ENCODE results near the gene DIAPH3. TPM values are rescaled to one million over a fixed set of nuclear protein-coding genes. Genes with fewer than 3 reads are reported as not detected.
A peak's percentile ranks its signal among the peaks of the same experiment; 100 is the strongest.

DIAPH3 gene
- polyA plus RNA-seq, 2 of the 4 experiments (the other 2 are of a cell fraction): 10.8 to 13.6 TPM

- TF ChIP-seq ZC3H11A (IDR thresholded peaks at IDR 0.05) (no peak), EP300 (IDR thresholded peaks at IDR 0.05) (no peak), RNF2 (IDR thresholded peaks at IDR 0.05; ENCODE audit: borderline replicate concordance, low read depth) (no peak), SMC3 (IDR thresholded peaks at IDR 0.05) (no peak), EHMT2 (IDR thresholded peaks at IDR 0.05; ENCODE audit: low read depth) (no peak)
- TF ChIP-seq, protein P1, sequence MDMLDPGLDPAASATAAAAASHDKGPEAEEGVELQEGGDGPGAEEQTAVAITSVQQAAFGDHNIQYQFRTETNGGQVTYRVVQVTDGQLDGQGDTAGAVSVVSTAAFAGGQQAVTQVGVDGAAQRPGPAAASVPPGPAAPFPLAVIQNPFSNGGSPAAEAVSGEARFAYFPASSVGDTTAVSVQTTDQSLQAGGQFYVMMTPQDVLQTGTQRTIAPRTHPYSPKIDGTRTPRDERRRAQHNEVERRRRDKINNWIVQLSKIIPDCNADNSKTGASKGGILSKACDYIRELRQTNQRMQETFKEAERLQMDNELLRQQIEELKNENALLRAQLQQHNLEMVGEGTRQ (IDR thresholded peaks at IDR 0.05): no peak
- TF ChIP-seq, protein P2, sequence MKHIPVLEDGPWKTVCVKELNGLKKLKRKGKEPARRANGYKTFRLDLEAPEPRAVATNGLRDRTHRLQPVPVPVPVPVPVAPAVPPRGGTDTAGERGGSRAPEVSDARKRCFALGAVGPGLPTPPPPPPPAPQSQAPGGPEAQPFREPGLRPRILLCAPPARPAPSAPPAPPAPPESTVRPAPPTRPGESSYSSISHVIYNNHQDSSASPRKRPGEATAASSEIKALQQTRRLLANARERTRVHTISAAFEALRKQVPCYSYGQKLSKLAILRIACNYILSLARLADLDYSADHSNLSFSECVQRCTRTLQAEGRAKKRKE (CRISPR knock-in tag; IDR thresholded peaks at IDR 0.05; ENCODE audit: low read depth): no peak
- 34% methylated on average over 5 of the region's 5 CpGs for WGBS (ENCODE audit: missing lambda C conversion rate)
- ChIA-PET CTCF (no interaction called here), POLR2A (no interaction called here)
- Histone ChIP-seq H3K27ac (no peak overlapping the region), H3K4me3 (no peak overlapping the region), H3K4me1 (no peaks in the 10 kb centered on the region), H3K9me3 (no peaks in the 10 kb centered on the region), H3K4me2 (no peak overlapping the region)
- DNase-seq (ENCODE audit: low read depth in 1 of 2, low spot score in 1 of 2) (no peak), ATAC-seq (no peak), FAIRE-seq (no peak)
These were observed 11.8 kb upstream of the DIAPH3 start for GRCh38 chr13:60175571-60175970.

- TF ChIP-seq MAFK (IDR thresholded peaks at IDR 0.05; ENCODE audit: partially characterized antibody) (peak; percentile 57), RAD21 (conservative IDR thresholded peaks at IDR 0.05 in 1 of 2, IDR thresholded peaks at IDR 0.05 in 1 of 2) (no peak)
- no peak overlapping the region for H3K4me3 ChIP-seq
- no peaks in the 10 kb centered on the region for H3K9me3 ChIP-seq
- H3K27ac ChIP-seq: no peak overlapping the region
- ChIA-PET POLR2A (no interaction called here), CTCF (no interaction called here)
- no peak for FAIRE-seq
- no peak overlapping the region for H3K4me2 ChIP-seq
- no peak for ATAC-seq
- WGBS (ENCODE audit: missing lambda C conversion rate): 42% methylated on average over 5 of the region's 5 CpGs
- DNase-seq (ENCODE audit: low read depth in 1 of 2, low spot score in 1 of 2): no peak
- no peaks in the 10 kb centered on the region for H3K4me1 ChIP-seq
These were observed 10.4 kb upstream of the DIAPH3 start for GRCh38 chr13:60174113-60174512.

GRCh38 chr13:60172111-60172510 lies 8.4 kb upstream of the DIAPH3 start:
- Histone ChIP-seq H3K9me3 (no peaks in the 10 kb centered on the region), H3K27ac (no peak overlapping the region), H3K4me2 (no peak overlapping the region), H3K4me3 (no peak overlapping the region), H3K4me1 (no peaks in the 10 kb centered on the region)
- no peak for FAIRE-seq
- DNase-seq (ENCODE audit: low read depth in 1 of 2, low spot score in 1 of 2): no peak
- 48% methylated on average over 2 of the region's 2 CpGs for WGBS (ENCODE audit: missing lambda C conversion rate)
- no peak for ATAC-seq
- ChIA-PET CTCF (no interaction called here), POLR2A (no interaction called here)
- TF ChIP-seq ESRRA (IDR thresholded peaks at IDR 0.05; ENCODE audit: borderline replicate concordance, low read length) (no peak), MAZ (IDR thresholded peaks at IDR 0.05; ENCODE audit: borderline replicate concordance, low read depth, low read length) (no peak), TFCP2L1 (CRISPR knock-in tag; IDR thresholded peaks at IDR 0.05) (no peak), JUNB (IDR thresholded peaks at IDR 0.05) (no peak), NFE2L2 (conservative IDR thresholded peaks at IDR 0.05; ENCODE audit: low read length) (no peak), MAFK (IDR thresholded peaks at IDR 0.05; ENCODE audit: partially characterized antibody) (no peak), RFX5 (IDR thresholded peaks at IDR 0.05) (no peak), HMGXB4 (CRISPR knock-in tag; IDR thresholded peaks at IDR 0.05; ENCODE audit: borderline replicate concordance) (no peak), TP53 (CRISPR knock-in tag; IDR thresholded peaks at IDR 0.05) (no peak)
- TF ChIP-seq, protein P3, sequence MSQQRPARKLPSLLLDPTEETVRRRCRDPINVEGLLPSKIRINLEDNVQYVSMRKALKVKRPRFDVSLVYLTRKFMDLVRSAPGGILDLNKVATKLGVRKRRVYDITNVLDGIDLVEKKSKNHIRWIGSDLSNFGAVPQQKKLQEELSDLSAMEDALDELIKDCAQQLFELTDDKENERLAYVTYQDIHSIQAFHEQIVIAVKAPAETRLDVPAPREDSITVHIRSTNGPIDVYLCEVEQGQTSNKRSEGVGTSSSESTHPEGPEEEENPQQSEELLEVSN (IDR thresholded peaks at IDR 0.05; ENCODE audit: borderline replicate concordance, low read depth): no peak
